GM12875 (cell line): ENCODE measurements around the gene MCEMP1.

Source experiments
- H3K4me3 ChIP-seq: one replicate; pipeline ENCODE4 v1.5.1; 2011; ENCODE audit warnings: low read depth, low read length, control low read depth
- CTCF ChIP-seq: IDR thresholded peaks from 2 replicates; pipeline ENCODE4 v1.5.1; 2011; ENCODE audit warnings: low read depth, mild to moderate bottlenecking, control low read depth, inconsistent platforms, low read length, moderate library complexity, borderline replicate concordance; ENCODE audit not compliant: insufficient read depth

Gene MCEMP1

GRCh38 chr19:7699417-7700401, 22.8 kb downstream of the MCEMP1 start:
- H3K4me3 ChIP-seq: peak overlapping the region; percentile 73
- no peak for TF ChIP-seq CTCF

GRCh38 chr19:7701049-7701653, 24.3 kb downstream of the MCEMP1 start:
- peak overlapping the region; percentile 73 for H3K4me3 ChIP-seq
- no peak for TF ChIP-seq CTCF

GRCh38 chr19:7701654-7702457, 25.0 kb downstream of the MCEMP1 start, which contains the start of gene FCER2:
Gene FCER2 (minus strand): TSS chr19:7702131. CDS start chr19:7699760, 2,371 bp downstream.
- peak within 1 kb of the TSS; percentile 73 for H3K4me3 ChIP-seq
- TF ChIP-seq CTCF: 0 out of 2 replicates have a peak, but pooled peaks have one; percentile 3

GRCh38 chr19:7703332-7703731, 26.4 kb downstream of the MCEMP1 start:
- TF ChIP-seq CTCF: no peak
- H3K4me3 ChIP-seq: no peak overlapping the region

GRCh38 chr19:7704280-7705060, 27.6 kb downstream of the MCEMP1 start:
- TF ChIP-seq CTCF: no peak
- H3K4me3 ChIP-seq: no peak overlapping the region
